GM12875 (cell line): ENCODE data around the gene CSN1S1.

Source experiments
- H3K4me3 ChIP-seq: one replicate; pipeline ENCODE4 v1.5.1; 2011; ENCODE audit warnings: low read depth, low read length, control low read depth
- TF ChIP-seq, protein P1 (sequence below): IDR thresholded peaks from 2 replicates; pipeline ENCODE4 v1.5.1; 2011; ENCODE audit warnings: low read depth, mild to moderate bottlenecking, control low read depth, inconsistent platforms, low read length, moderate library complexity, borderline replicate concordance; ENCODE audit not compliant: insufficient read depth

CSN1S1 gene

DNA sequence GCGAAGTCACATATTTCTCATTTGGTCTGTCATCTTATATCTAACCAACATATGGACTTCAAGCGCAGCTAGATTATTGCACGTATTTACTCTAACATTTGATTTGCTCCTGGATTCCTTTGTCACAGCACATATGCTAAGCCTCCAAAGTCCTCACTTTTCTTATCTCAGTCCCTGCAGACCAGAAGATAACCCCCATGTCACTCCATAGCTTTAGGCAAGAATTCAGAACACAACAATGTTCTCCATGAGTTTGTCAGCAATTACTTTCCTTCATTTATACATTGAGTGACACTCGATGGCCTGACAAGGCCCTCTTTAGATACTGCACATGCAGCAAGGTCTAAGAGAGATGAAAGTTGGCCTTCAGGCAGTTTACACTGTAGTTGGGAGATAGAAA, 60.1 kb downstream of the CSN1S1 start:
- TF ChIP-seq, protein P1, sequence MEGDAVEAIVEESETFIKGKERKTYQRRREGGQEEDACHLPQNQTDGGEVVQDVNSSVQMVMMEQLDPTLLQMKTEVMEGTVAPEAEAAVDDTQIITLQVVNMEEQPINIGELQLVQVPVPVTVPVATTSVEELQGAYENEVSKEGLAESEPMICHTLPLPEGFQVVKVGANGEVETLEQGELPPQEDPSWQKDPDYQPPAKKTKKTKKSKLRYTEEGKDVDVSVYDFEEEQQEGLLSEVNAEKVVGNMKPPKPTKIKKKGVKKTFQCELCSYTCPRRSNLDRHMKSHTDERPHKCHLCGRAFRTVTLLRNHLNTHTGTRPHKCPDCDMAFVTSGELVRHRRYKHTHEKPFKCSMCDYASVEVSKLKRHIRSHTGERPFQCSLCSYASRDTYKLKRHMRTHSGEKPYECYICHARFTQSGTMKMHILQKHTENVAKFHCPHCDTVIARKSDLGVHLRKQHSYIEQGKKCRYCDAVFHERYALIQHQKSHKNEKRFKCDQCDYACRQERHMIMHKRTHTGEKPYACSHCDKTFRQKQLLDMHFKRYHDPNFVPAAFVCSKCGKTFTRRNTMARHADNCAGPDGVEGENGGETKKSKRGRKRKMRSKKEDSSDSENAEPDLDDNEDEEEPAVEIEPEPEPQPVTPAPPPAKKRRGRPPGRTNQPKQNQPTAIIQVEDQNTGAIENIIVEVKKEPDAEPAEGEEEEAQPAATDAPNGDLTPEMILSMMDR: no peak
- H3K4me3 ChIP-seq: no peak overlapping the region

DNA sequence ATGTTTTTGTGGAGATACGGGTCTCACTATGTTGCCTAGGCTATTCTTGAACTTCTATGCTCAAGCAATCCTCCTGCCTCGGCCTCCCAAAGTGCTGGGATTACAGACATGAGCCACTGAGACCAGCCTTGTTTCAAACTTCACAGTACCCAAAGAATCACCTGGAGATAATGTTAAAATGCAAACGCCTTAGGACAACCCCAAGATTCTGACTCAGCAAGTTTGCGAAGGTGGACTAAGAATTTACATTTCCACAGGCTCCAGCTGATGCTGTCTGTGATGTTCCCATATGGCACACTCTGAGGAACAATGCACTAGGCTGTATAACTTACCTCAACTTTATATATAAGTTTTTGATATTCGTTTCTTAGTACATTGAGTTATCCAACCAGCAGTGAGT, 63.9 kb downstream of the CSN1S1 start:
- no peak overlapping the region for H3K4me3 ChIP-seq
- TF ChIP-seq, protein P1: no peak

DNA sequence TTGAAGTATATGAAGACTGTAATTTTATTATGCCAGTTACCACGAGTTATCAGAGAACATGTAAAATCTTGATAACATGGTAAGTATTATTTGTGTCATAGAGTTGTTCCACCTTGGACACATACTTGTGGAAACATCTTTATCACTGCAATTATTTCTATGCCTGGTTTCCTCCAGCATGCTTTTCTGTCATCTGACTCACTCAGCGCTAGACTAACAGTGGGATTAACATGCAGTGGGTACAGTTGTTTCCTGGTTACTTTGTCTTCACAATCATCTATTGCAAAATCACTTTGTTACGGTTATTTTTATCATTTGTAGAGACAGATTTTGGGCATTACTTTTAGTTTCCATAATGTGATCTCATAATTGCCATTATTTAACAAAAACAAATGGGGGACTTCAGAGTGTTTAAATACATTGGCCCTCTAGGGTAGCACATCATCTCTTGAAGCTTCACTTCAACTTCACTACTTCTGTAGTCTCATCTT, 64.7 kb downstream of the CSN1S1 start, which contains the start of gene STATH:
TSS of gene STATH (plus strand) at position 441 of the 491 bp plus-strand sequence. CDS start 2,472 bp downstream, outside the sequence.
- H3K4me3 ChIP-seq: no peak within 1 kb of the TSS
- TF ChIP-seq, protein P1: no peak
